Common myeloid progenitor, CD34-positive (primary cell): ENCODE measurements around the gene ZSCAN21.
A peak's percentile ranks its signal among the peaks of the same experiment; 100 is the strongest.

Experiments
- CTCF ChIA-PET: fragments of 350-600 bp; sonication (Branson Sonifier 250); formaldehyde crosslinking; loops from one replicate; lab custom pipeline; 2021; ENCODE audit warnings: antibody characterized with exemption; lab: Charles Lee
- POLR2A ChIA-PET: fragments of 350-600 bp; sonication (Branson Sonifier 250); formaldehyde crosslinking; loops from one replicate; lab custom pipeline; 2021; ENCODE audit warnings: antibody characterized with exemption; lab: Charles Lee
- DNase-seq, 3 donors: peaks; one replicate each; pipeline versions ENCODE4 v3.0.0 to v3.0.0-alpha.2; 2013
- H3K27ac ChIP-seq, 2 experiments: 1 replicate in 1 of 2; 2 replicates in 1 of 2; pipeline ENCODE4 v1.7.0; 2013; ENCODE audit warnings: inconsistent platforms in 2 of 2, low read length in 2 of 2, mild to moderate bottlenecking in 2 of 2, low read depth in 1 of 2, moderate library complexity in 1 of 2; ENCODE audit not compliant: severe bottlenecking in 2 of 2, insufficient read depth in 1 of 2, poor library complexity in 1 of 2
- H3K27me3 ChIP-seq, 5 experiments: replicated peaks in 2 of 5; 1 replicate in 3 of 5; 2 replicates in 2 of 5; pipeline versions ENCODE4 v1.6.1 to v1.7.0; 2013; ENCODE audit warnings: low read length in 4 of 5, mild to moderate bottlenecking in 2 of 5, moderate library complexity in 2 of 5, inconsistent platforms in 1 of 5; ENCODE audit not compliant: insufficient read depth in 5 of 5, control insufficient read depth in 4 of 5
- H3K36me3 ChIP-seq, 4 experiments: 1 replicate in 2 of 4; 2 replicates in 2 of 4; pipeline versions ENCODE4 v1.6.1 to v1.7.0; 2013; ENCODE audit warnings: low read length in 3 of 4, control low read depth in 1 of 4, mild to moderate bottlenecking in 1 of 4; ENCODE audit not compliant: control insufficient read depth in 4 of 4, insufficient read depth in 4 of 4
- H3K4me1 ChIP-seq, 4 experiments: 1 replicate in 3 of 4; 2 replicates in 1 of 4; pipeline versions ENCODE4 v1.6.1 to v1.7.1; 2013; ENCODE audit warnings: low read length in 3 of 4, mild to moderate bottlenecking in 3 of 4, control low read depth in 1 of 4, inconsistent platforms in 1 of 4, moderate library complexity in 1 of 4; ENCODE audit not compliant: control insufficient read depth in 4 of 4, insufficient read depth in 4 of 4; ENCODE audit errors: control extremely low read depth in 1 of 4
- H3K4me3 ChIP-seq, 7 experiments: 1 replicate in 4 of 7; 2 replicates in 3 of 7; pipeline versions ENCODE4 v1.5.1 to v1.7.0; 2013; ENCODE audit warnings: mild to moderate bottlenecking in 7 of 7, low read length in 6 of 7, moderate library complexity in 6 of 7, inconsistent platforms in 2 of 7, low read depth in 2 of 7, control low read depth in 1 of 7; ENCODE audit not compliant: insufficient read depth in 4 of 7, control insufficient read depth in 1 of 7; ENCODE audit errors: extremely low read depth in 1 of 7
- H3K9me3 ChIP-seq, 5 experiments: 1 replicate in 4 of 5; 2 replicates in 1 of 5; pipeline versions ENCODE4 v1.6.1 to v1.7.1; 2013; ENCODE audit warnings: low read length in 4 of 5, mild to moderate bottlenecking in 2 of 5, inconsistent platforms in 1 of 5, low read depth in 1 of 5, moderate library complexity in 1 of 5; ENCODE audit not compliant: control insufficient read depth in 4 of 5, insufficient read depth in 2 of 5; ENCODE audit errors: control extremely low read depth in 1 of 5
- WGBS: methylation state at CpG from one replicate; pipeline ENCODE4 v1.1.5; 2013; ENCODE audit not compliant: insufficient coverage; 5-methylcytosine and 5-hydroxymethylcytosine counted together

Gene ZSCAN21

GRCh38 chr7:100079024-100079560 lies 29.5 kb downstream of the ZSCAN21 start:
- Histone ChIP-seq H3K4me3 (no peak overlapping the region), H3K27me3 (no peaks in the 10 kb centered on the region), H3K36me3 (peaks cover 35 to 49% (median 43%) of the 10 kb centered on the region in 4 experiments)

GRCh38 chr7:100080907-100081534 lies 31.4 kb downstream of the ZSCAN21 start:
- ChIA-PET CTCF (interaction anchor here (0.6 to 1.4 kb wide), 5 partner anchors 10 to 32 kb away, joined by 3 to 15 read pairs (median 3); partner anchors contain the start of gene ZSCAN21), POLR2A (interaction anchor here (0.6 to 1.0 kb wide), 4 partner anchors 8 to 51 kb away, joined by 3 to 6 read pairs (median 4); partner anchors contain the start of gene ZSCAN21)
- WGBS, result under 1% methylated on average over 32 of the region's 34 CpGs
- peaks cover 11 to 30% (median 26%) of the 10 kb centered on the region in 4 experiments for H3K4me1 ChIP-seq
- DNase-seq, result peak in 1 of 3 donors; percentile 39
- H3K4me3 ChIP-seq, result peak overlapping the region; percentile 86 to 99 (median 94)
- no peaks in the 10 kb centered on the region for H3K27me3 ChIP-seq
- peak overlapping the region; percentile 87 to 90 for H3K27ac ChIP-seq
- H3K9me3 ChIP-seq, result no peaks in the 10 kb centered on the region
- H3K36me3 ChIP-seq, result peaks cover 20 to 30% (median 24%) of the 10 kb centered on the region in 4 experiments

More at GRCh38 chr7:100079024-100079560, 29.5 kb downstream of the ZSCAN21 start:
- WGBS, result 92% methylated on average over 5 of the region's 7 CpGs
- H3K4me1 ChIP-seq, result peaks cover 11 to 30% (median 26%) of the 10 kb centered on the region in 4 experiments
- ChIA-PET POLR2A (interaction anchor here (0.5 kb wide), 1 partner anchor 50 kb away, joined by 3 read pairs; no protein-coding TSS in a partner anchor), CTCF (interaction anchor here (1.1 kb wide), 1 partner anchor 9 kb away, joined by 6 read pairs; no protein-coding TSS in a partner anchor)
- H3K9me3 ChIP-seq, result peaks cover 0 to 10% (median 0%) of the 10 kb centered on the region in 5 experiments
- peak overlapping the region in 1 of 2 experiments; percentile 30 for H3K27ac ChIP-seq
- no peak for DNase-seq

GRCh38 chr7:100081535-100082102 lies 32.0 kb downstream of the ZSCAN21 start, which contains the start of gene ZNF3:
Gene ZNF3, minus strand, starts transcription at chr7:100081723. Its CDS starts 4,366 bp downstream, at chr7:100077357.
- under 1% methylated on average over 37 of the region's 55 CpGs for WGBS
- Histone ChIP-seq H3K9me3 (no peaks in the 10 kb centered on the region), H3K36me3 (peaks cover 15 to 26% (median 20%) of the 10 kb centered on the region in 4 experiments), H3K27me3 (no peaks in the 10 kb centered on the region), H3K4me3 (peak within 1 kb of the TSS; percentile 86 to 99 (median 94)), H3K27ac (peak within 1 kb of the TSS; percentile 87 to 90), H3K4me1 (peaks cover 11 to 30% (median 26%) of the 10 kb centered on the region in 4 experiments)
- peak; percentile 99 to 100 (median 100) for DNase-seq
- CTCF ChIA-PET, result interaction anchor here (0.6 to 1.4 kb wide), 7 partner anchors 10 to 170 kb away, joined by 3 to 15 read pairs (median 3); partner anchors contain the start of gene ZSCAN21
- POLR2A ChIA-PET, result interaction anchor here (0.5 to 1.4 kb wide), 8 partner anchors 9 to 1202 kb away, joined by 3 to 13 read pairs (median 4); partner anchors contain the start of genes AP4M1 and MCM7

GRCh38 chr7:100082978-100083377 lies 33.4 kb downstream of the ZSCAN21 start:
- no peaks in the 10 kb centered on the region for H3K27me3 ChIP-seq
- 83% methylated on average over 1 of the region's 4 CpGs for WGBS
- POLR2A ChIA-PET, result interaction anchor here (0.6 to 1.4 kb wide), 6 partner anchors 9 to 48 kb away, joined by 4 to 13 read pairs (median 6); partner anchors contain the start of genes AP4M1 and MCM7
- peaks cover 11 to 31% (median 27%) of the 10 kb centered on the region in 4 experiments for H3K4me1 ChIP-seq
- DNase-seq, result no peak
- H3K9me3 ChIP-seq, result no peaks in the 10 kb centered on the region
- H3K27ac ChIP-seq, result peak overlapping the region in 1 of 2 experiments; percentile 76
- CTCF ChIA-PET, result interaction anchor here (0.9 to 1.3 kb wide), 5 partner anchors 8 to 676 kb away, joined by 3 to 5 read pairs (median 4); no protein-coding TSS in a partner anchor
- H3K4me3 ChIP-seq, result peak overlapping the region in 5 of 7 experiments; percentile 44 to 99 (median 98)
- peaks cover 10 to 16% (median 13%) of the 10 kb centered on the region in 4 experiments for H3K36me3 ChIP-seq

- Histone ChIP-seq H3K27me3 (no peaks in the 10 kb centered on the region), H3K27ac (no peak overlapping the region), H3K4me1 (peaks cover 3 to 36% (median 29%) of the 10 kb centered on the region in 4 experiments), H3K9me3 (no peaks in the 10 kb centered on the region), H3K36me3 (peaks cover 0 to 4% (median 2%) of the 10 kb centered on the region in 4 experiments), H3K4me3 (no peak overlapping the region)
- no peak for DNase-seq
- WGBS, result 100% methylated on average over 1 of the region's 3 CpGs
- POLR2A ChIA-PET, result no interaction called here
- CTCF ChIA-PET, result interaction anchor here (1.2 to 2.2 kb wide), 3 partner anchors 8 to 46 kb away, joined by 4 to 9 read pairs (median 7); partner anchors contain the start of genes AP4M1 and MCM7
These were observed 35.9 kb downstream of the ZSCAN21 start for GRCh38 chr7:100085515-100085914.

GRCh38 chr7:100087055-100087750 lies 37.6 kb downstream of the ZSCAN21 start:
- Histone ChIP-seq H3K4me1 (peaks cover 3 to 29% (median 22%) of the 10 kb centered on the region in 4 experiments), H3K36me3 (peaks cover 3 to 20% (median 15%) of the 10 kb centered on the region in 4 experiments), H3K27me3 (no peaks in the 10 kb centered on the region), H3K4me3 (no peak overlapping the region), H3K27ac (no peak overlapping the region), H3K9me3 (no peaks in the 10 kb centered on the region)
- CTCF ChIA-PET, result interaction anchor here (0.8 to 2.1 kb wide), 2 partner anchors 13 to 44 kb away, joined by 5 to 6 read pairs; no protein-coding TSS in a partner anchor
- POLR2A ChIA-PET, result no interaction called here
- no peak for DNase-seq
- 98% methylated on average over 8 of the region's 10 CpGs for WGBS
